NCI-H187 (cell line): ENCODE measurements around the gene PNN.
"Not testable (repeated sequence)": the region's sequence is repeated elsewhere in the genome, so short reads cannot be mapped to it uniquely, and the experiment has no call there.

ENCODE experiments used
- DNase-seq, 2 experiments: peaks; one replicate each; lab custom pipeline; 2025; lab: John Stamatoyannopoulos, UW

The PNN gene

GRCh38 chr14:39229601-39230110, 54.6 kb downstream of the PNN start:
- DNase-seq, result no peak

- no peak for DNase-seq
These were observed 55.5 kb downstream of the PNN start for GRCh38 chr14:39230416-39231035.

DNA sequence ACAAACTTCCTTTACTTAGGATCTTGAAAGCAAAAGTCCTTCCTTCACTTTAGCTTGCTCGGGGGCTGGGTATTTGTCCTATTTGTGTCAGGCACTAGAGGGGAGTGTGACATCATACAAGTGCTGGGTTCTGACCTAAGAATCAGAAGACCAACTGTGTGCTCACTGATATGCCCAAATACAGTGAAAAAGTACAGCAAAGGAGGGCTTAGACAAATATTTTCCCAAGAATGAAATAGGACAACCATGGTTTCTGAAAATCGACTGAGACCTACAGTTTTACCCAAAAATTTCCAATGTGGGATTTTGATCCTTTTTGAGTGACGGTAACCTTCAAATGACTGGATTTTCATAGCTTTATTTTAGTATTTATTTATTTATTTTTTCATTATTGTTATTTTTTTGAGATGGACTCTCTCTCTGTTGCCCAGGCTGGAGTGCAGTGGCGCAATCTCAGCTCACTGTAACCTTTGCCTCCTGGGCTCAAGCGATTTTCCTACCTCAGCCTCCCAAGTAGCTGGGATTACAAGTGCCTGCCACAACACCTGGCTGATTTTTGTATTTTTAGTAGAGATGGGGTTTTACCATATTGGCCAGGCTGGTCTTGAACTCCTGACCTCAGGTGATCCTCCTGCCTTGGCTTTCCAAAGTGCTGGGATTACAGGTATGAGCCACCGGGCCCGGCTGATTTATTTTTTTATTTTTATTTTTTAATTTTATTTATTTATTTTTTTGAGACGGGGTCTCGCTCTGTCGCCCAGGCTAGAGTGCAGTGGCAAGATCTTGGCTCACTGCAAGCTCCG, 56.9 kb downstream of the PNN start:
- not testable (repeated sequence) for DNase-seq
